Hepatocyte (in vitro differentiated cells): ENCODE measurements around the gene ADRM1.

Source experiments
- CTCF ChIP-seq: fragments of 200-600 bp; sonication (generic); IDR thresholded peaks from 2 replicates; pipeline ENCODE4 v1.5.1; 2016; ENCODE audit warnings: antibody characterized with exemption, mild to moderate bottlenecking; ENCODE audit not compliant: poor library complexity
- EZH2 ChIP-seq: fragments of 200-600 bp; sonication (generic); IDR thresholded peaks from 2 replicates; pipeline ENCODE4 v1.6.1; 2016; ENCODE audit warnings: antibody characterized with exemption, mild to moderate bottlenecking, borderline replicate concordance
- EZH2phosphoT487 ChIP-seq: fragments of 200-600 bp; sonication (generic); IDR thresholded peaks from one replicate; pipeline ENCODE4 v1.6.1; 2018; ENCODE audit warnings: antibody characterized with exemption, mild to moderate bottlenecking, low read depth, moderate library complexity; ENCODE audit not compliant: unreplicated experiment, severe bottlenecking

- TF ChIP-seq CTCF: no peak
- TF ChIP-seq EZH2phosphoT487: no peak
- no peak for TF ChIP-seq EZH2
Measured at GRCh38 chr20:62321521-62321948, 18.7 kb downstream of the ADRM1 start.
